Left hindlimb (tissue), 1 donor: Measurements from ENCODE around the gene PGGHG.
"Not testable (repeated sequence)": the region's sequence is repeated elsewhere in the genome, so short reads cannot be mapped to it uniquely, and the experiment has no call there.

ENCODE experiments used
- DNase-seq: peaks from one replicate; pipeline ENCODE4 v3.0.0-alpha.2; 2018

Gene PGGHG

GRCh38 chr11:285894-286220, 3.1 kb upstream of the PGGHG start:
- no peak for DNase-seq

- DNase-seq, result not testable (repeated sequence)
These were observed 1.7 kb upstream of the PGGHG start for GRCh38 chr11:286977-287820.

GRCh38 chr11:287821-288477, 977 bp upstream of the PGGHG start:
- DNase-seq, result peak; percentile 21

- DNase-seq, result no peak
These were observed 429 bp downstream of the PGGHG start for GRCh38 chr11:289398-289711.

- peak; percentile 37 for DNase-seq
These were observed 1.0 kb downstream of the PGGHG start for GRCh38 chr11:289712-290620.

GRCh38 chr11:290621-291231, 1.8 kb downstream of the PGGHG start:
- peak; percentile 21 for DNase-seq

GRCh38 chr11:291281-292210, 2.6 kb downstream of the PGGHG start:
- DNase-seq, result peak; percentile 22

GRCh38 chr11:292211-293121, 3.5 kb downstream of the PGGHG start:
- peak; percentile 30 for DNase-seq

- DNase-seq, result peak; percentile 25
These were observed 4.4 kb downstream of the PGGHG start for GRCh38 chr11:293271-293851.

GRCh38 chr11:293852-294661, 5.1 kb downstream of the PGGHG start:
- DNase-seq, result peak; percentile 32

- peak; percentile 36 for DNase-seq
These were observed 5.9 kb downstream of the PGGHG start for GRCh38 chr11:294780-295179.

- DNase-seq, result peak; percentile 25
These were observed 6.6 kb downstream of the PGGHG start for GRCh38 chr11:295351-296170.

- peak; percentile 37 for DNase-seq
These were observed 7.5 kb downstream of the PGGHG start for GRCh38 chr11:296171-297050.

- DNase-seq, result no peak
These were observed 8.2 kb downstream of the PGGHG start for GRCh38 chr11:297051-297585.

- DNase-seq, result peak; percentile 79
These were observed 8.9 kb downstream of the PGGHG start for GRCh38 chr11:297586-298405.

- peak; percentile 37 for DNase-seq
These were observed 9.6 kb downstream of the PGGHG start for GRCh38 chr11:298406-299065.
